LNCaP clone FGC (cell line): ENCODE data around the gene HMGCLL1.

Source experiments
- DNase-seq: peaks from one replicate; pipeline ENCODE4 v3.0.0-alpha.2; 2011; ENCODE audit warnings: low read depth
- H3K4me3 ChIP-seq: 2 replicates; pipeline ENCODE4 v1.5.1; 2011; ENCODE audit warnings: mild to moderate bottlenecking, low read depth, low read length, control low read depth
- CTCF ChIP-seq: IDR thresholded peaks from 2 replicates; pipeline ENCODE4 v1.5.1; 2012; ENCODE audit warnings: mild to moderate bottlenecking; ENCODE audit not compliant: control insufficient read depth, insufficient read depth; ENCODE audit errors: extremely low read depth

The HMGCLL1 gene

GRCh38 chr6:55594442-55594841, 15.4 kb upstream of the HMGCLL1 start:
- no peak for DNase-seq
- H3K4me3 ChIP-seq: no peak overlapping the region
- TF ChIP-seq CTCF: no peak

- H3K4me3 ChIP-seq: no peak overlapping the region
- no peak for DNase-seq
- no peak for TF ChIP-seq CTCF
Measured at GRCh38 chr6:55584654-55585354, 5.8 kb upstream of the HMGCLL1 start.

- no peak for DNase-seq
- H3K4me3 ChIP-seq: no peak overlapping the region
- no peak for TF ChIP-seq CTCF
Measured at GRCh38 chr6:55576811-55577210, 2.2 kb downstream of the HMGCLL1 start.

- no peak for DNase-seq
- H3K4me3 ChIP-seq: no peak overlapping the region
- no peak for TF ChIP-seq CTCF
Measured at GRCh38 chr6:55574556-55574955, 4.4 kb downstream of the HMGCLL1 start.

GRCh38 chr6:55569638-55570037, 9.4 kb downstream of the HMGCLL1 start:
- TF ChIP-seq CTCF: no peak
- no peak overlapping the region for H3K4me3 ChIP-seq
- DNase-seq: no peak

GRCh38 chr6:55568808-55569439, 10.1 kb downstream of the HMGCLL1 start:
- TF ChIP-seq CTCF: no peak
- no peak overlapping the region for H3K4me3 ChIP-seq
- no peak for DNase-seq

- no peak overlapping the region for H3K4me3 ChIP-seq
- TF ChIP-seq CTCF: no peak
Measured at GRCh38 chr6:55567558-55567957, 11.4 kb downstream of the HMGCLL1 start.

More at GRCh38 chr6:55567558-55567957, 11.4 kb downstream of the HMGCLL1 start:
- DNase-seq: no peak
